Gastrocnemius medialis (tissue), 4 donors: ENCODE measurements around the gene CDH4. TPM values are rescaled to one million over a fixed set of nuclear protein-coding genes. Genes with fewer than 3 reads are reported as not detected.

Experiments used
- ATAC-seq, 2 donors: fragments of 150-250 bp; one replicate each; pipeline ENCODE4 v1.9.1; 2016
- DNase-seq, 2 donors: peaks; one replicate each; pipeline ENCODE4 v3.0.0-alpha.2; 2019
- H3K27ac ChIP-seq, 4 donors: fragments of 200-600 bp; sonication (generic); 1 replicate in 1 of 4; 2 replicates in 3 of 4; pipeline ENCODE4 v1.5.1; 2016 to 2018; ENCODE audit warnings: mild to moderate bottlenecking in 2 of 4, moderate library complexity in 1 of 4
- H3K27me3 ChIP-seq, 3 donors: fragments of 200-600 bp; sonication (generic) in 2 of 3; 1 replicate in 1 of 3; 2 replicates in 2 of 3; pipeline versions ENCODE4 v1.5.1 to v1.6.0; 2016 to 2019; ENCODE audit warnings: mild to moderate bottlenecking in 1 of 3, moderate library complexity in 1 of 3
- H3K36me3 ChIP-seq, 2 donors: fragments of 200-600 bp; sonication (generic) in 1 of 2; one replicate each; pipeline ENCODE4 v1.5.1; 2017 to 2018
- H3K4me1 ChIP-seq, 2 donors: fragments of 200-600 bp; sonication (generic) in 1 of 2; one replicate each; pipeline ENCODE4 v1.5.1; 2016 to 2017; ENCODE audit warnings: mild to moderate bottlenecking in 2 of 2
- H3K4me3 ChIP-seq, 4 donors: fragments of 200-600 bp; sonication (generic) in 3 of 4; 1 replicate in 1 of 4; 2 replicates in 3 of 4; pipeline ENCODE4 v1.5.1; 2016 to 2019; ENCODE audit warnings: mild to moderate bottlenecking in 2 of 4
- H3K9me3 ChIP-seq, 3 donors: fragments of 200-600 bp; sonication (generic) in 2 of 3; 1 replicate in 1 of 3; 2 replicates in 2 of 3; pipeline ENCODE4 v1.5.1; 2016 to 2019
- POLR2A ChIP-seq, 2 donors: fragments of 450-650 bp; IDR thresholded peaks; one replicate each; pipeline ENCODE4 v1.6.1; 2017; ENCODE audit warnings: antibody characterized with exemption in 2 of 2, mild to moderate bottlenecking in 2 of 2, moderate library complexity in 2 of 2
- in situ Hi-C, 4 donors: fragments of 200-750 bp; cut with MboI; loops; one replicate each; pipeline versions ENCODE4 v1.15.0 to v1.8.0; 2017; ENCODE audit warnings: low sequenced_read_pairs in 4 of 4
- intact Hi-C: fragments of 100-400 bp; cut with DNase I; formaldehyde crosslinking; loops from one replicate; pipeline ENCODE4 v1.15.1; 2023; ENCODE audit warnings: low total_unique reads
- total RNA-seq, 4 donors: library from RNA; depleted of rRNA; stranded (reverse); fragments of >200 nt; gene quantifications; one replicate each; pipeline versions ENCODE4 v1.1.0 to v1.2.3, GENCODE V29; 2016
- TF ChIP-seq, protein P1 (sequence below), 5 experiments: fragments of 450-650 bp in 3 of 5; fragments of 200-600 bp in 2 of 5; sonication (generic) in 2 of 5; IDR thresholded peaks in 4 of 5; conservative IDR thresholded peaks in 1 of 5; 1 replicate in 4 of 5; 2 replicates in 1 of 5; pipeline ENCODE4 v1.5.1; 2016 to 2019; ENCODE audit warnings: antibody characterized with exemption in 5 of 5, mild to moderate bottlenecking in 3 of 5, moderate library complexity in 3 of 5

Gene CDH4
- total RNA-seq, 4 donors from 2014 or later, result 0.38 to 1.2 (median 0.86) TPM

DNA sequence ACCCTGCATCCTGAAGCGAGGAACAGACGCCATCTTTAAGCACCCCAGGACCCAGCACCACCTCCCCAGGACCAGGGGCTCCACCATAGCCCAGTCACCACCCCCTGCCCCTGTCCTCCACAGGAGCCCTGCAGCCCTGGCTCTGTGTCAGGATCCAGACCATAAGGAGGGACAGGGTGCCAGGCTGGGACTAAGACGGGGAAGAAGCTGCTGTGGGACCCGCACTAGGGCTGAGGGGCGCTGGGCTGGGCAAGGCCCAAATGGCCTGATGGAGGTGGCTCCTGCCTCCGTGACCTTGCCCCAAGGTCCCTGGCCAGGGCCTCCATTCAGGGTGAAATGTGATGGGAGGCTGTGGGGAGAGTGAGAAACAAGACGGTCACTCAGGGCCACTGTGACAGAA lies 428.0 kb downstream of the CDH4 start:
- intact Hi-C loops, result no loop called here
- no peak for ATAC-seq
- no peaks in the 10 kb centered on the region for H3K36me3 ChIP-seq
- no peak overlapping the region for H3K4me3 ChIP-seq
- TF ChIP-seq POLR2A (IDR thresholded peaks at IDR 0.05), result no peak
- TF ChIP-seq, protein P1, sequence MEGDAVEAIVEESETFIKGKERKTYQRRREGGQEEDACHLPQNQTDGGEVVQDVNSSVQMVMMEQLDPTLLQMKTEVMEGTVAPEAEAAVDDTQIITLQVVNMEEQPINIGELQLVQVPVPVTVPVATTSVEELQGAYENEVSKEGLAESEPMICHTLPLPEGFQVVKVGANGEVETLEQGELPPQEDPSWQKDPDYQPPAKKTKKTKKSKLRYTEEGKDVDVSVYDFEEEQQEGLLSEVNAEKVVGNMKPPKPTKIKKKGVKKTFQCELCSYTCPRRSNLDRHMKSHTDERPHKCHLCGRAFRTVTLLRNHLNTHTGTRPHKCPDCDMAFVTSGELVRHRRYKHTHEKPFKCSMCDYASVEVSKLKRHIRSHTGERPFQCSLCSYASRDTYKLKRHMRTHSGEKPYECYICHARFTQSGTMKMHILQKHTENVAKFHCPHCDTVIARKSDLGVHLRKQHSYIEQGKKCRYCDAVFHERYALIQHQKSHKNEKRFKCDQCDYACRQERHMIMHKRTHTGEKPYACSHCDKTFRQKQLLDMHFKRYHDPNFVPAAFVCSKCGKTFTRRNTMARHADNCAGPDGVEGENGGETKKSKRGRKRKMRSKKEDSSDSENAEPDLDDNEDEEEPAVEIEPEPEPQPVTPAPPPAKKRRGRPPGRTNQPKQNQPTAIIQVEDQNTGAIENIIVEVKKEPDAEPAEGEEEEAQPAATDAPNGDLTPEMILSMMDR (IDR thresholded peaks at IDR 0.05 in 4 of 5, conservative IDR thresholded peaks at IDR 0.05 in 1 of 5), result no peak
- no peak for DNase-seq
- no peaks in the 10 kb centered on the region for H3K4me1 ChIP-seq
- H3K9me3 ChIP-seq, result no peaks in the 10 kb centered on the region
- H3K27me3 ChIP-seq, result no peaks in the 10 kb centered on the region
- in situ Hi-C loops, result no loop called here
- H3K27ac ChIP-seq, result no peak overlapping the region

DNA sequence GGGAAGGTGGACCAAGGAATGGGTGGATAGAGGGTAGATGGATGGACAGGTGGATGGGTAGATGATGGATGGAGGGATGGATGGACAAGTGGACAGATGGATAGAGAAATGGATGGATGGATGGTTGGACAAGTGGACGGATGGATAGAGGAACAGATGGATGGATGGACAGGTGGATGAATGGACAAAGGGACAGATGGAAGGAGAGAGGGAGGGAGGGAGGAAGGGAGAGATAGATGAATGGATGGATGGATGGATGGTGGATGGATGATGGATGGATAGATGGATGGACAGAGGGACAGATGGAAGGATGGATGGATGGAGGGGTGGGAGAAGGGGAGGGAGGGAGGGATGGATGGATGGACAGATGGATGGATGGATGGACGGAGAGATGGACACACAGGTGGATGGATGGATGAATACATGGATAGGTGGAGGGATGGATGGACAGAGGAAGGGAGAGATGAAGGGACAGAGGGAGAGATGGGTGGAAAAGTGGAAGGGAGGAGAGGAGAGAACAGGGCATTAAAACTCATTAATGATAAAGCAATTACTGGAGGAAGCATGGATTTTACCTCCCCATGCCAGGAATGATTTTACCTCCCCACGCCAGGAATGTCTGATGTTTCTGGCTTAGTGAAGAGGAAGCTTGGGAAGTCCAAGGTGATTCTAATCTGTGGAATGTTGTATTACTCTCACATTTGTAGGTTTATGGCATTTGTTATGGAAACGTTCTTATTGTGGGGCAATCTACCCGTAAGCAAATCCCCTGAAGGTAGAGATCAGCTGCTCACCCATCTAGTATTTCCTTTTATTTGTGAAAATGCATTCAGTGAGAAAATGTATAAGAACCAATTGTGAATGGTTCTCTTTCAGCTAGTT lies 430.3 kb downstream of the CDH4 start:
- Histone ChIP-seq H3K27me3 (no peaks in the 10 kb centered on the region), H3K9me3 (no peaks in the 10 kb centered on the region), H3K27ac (no peak overlapping the region), H3K4me1 (no peaks in the 10 kb centered on the region), H3K36me3 (no peaks in the 10 kb centered on the region), H3K4me3 (no peak overlapping the region)
- TF ChIP-seq, protein P1 (IDR thresholded peaks at IDR 0.05 in 4 of 5, conservative IDR thresholded peaks at IDR 0.05 in 1 of 5), result no peak
- no peak for TF ChIP-seq POLR2A (IDR thresholded peaks at IDR 0.05)
- DNase-seq (no peak), ATAC-seq (no peak)
- in situ Hi-C loops (no loop called here), intact Hi-C loops (no loop called here)

DNA sequence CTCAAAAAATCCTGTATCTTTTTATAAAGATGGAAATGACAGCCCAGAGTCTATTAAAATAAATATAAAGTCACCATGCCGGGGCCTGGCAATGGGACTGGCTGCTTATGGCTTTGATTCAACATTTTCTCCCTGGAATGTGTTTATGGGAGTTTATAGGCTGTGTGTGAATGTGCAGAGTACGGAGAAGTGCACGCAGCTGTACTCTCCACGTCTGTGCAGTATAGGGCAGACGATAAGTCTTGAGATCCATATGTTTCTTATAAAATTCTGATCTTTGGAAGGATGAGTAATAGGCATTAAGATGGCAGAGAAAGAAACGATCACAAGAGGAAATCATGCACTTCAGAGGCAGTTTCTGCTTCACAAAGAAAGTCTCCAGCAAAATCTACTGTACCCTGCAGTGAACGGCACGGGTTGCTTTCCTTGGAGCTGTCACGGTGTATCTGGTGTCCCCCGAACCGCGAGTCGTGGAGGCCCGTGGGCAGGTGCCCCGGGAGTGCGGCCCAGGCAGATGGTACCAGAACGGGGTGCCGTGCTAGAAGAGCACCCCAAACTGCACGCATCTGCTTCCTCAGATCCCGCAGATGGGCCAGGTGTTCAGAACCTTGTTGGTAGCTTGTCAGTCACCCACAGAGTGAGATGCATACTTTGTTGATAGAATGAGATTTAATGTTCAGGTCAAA lies 431.1 kb downstream of the CDH4 start:
- no peak for DNase-seq
- intact Hi-C loops, result no loop called here
- Histone ChIP-seq H3K4me1 (no peaks in the 10 kb centered on the region), H3K9me3 (no peaks in the 10 kb centered on the region), H3K27me3 (no peaks in the 10 kb centered on the region), H3K4me3 (no peak overlapping the region), H3K36me3 (no peaks in the 10 kb centered on the region), H3K27ac (no peak overlapping the region)
- ATAC-seq, result no peak
- TF ChIP-seq POLR2A (IDR thresholded peaks at IDR 0.05), result no peak
- TF ChIP-seq, protein P1 (IDR thresholded peaks at IDR 0.05 in 4 of 5, conservative IDR thresholded peaks at IDR 0.05 in 1 of 5), result no peak
- in situ Hi-C loops, result no loop called here

DNA sequence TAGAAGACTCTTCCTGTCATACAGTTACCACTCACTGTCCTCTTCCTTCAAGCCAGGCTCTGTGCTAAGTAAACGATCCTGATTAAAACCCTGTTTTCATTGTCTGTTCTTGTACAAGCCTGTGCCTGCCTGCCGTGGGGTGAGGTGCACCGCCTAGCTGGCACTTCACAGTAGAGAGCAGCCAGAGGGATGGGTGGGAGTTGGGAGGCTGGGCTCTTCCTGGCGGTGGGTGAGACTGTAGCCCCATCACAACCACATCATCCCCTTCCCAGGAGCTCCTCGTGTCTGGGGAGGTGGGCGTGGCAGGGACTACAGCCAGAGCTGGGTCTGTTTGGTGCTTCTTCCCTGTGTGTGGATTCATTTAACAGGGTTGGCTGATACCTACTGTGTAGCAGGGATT lies 431.7 kb downstream of the CDH4 start:
- intact Hi-C loops (no loop called here), in situ Hi-C loops (no loop called here)
- H3K36me3 ChIP-seq, result no peaks in the 10 kb centered on the region
- no peaks in the 10 kb centered on the region for H3K27me3 ChIP-seq
- ATAC-seq, result no peak
- TF ChIP-seq, protein P1 (IDR thresholded peaks at IDR 0.05 in 4 of 5, conservative IDR thresholded peaks at IDR 0.05 in 1 of 5), result no peak
- no peak for TF ChIP-seq POLR2A (IDR thresholded peaks at IDR 0.05)
- H3K4me3 ChIP-seq, result no peak overlapping the region
- no peak for DNase-seq
- no peaks in the 10 kb centered on the region for H3K9me3 ChIP-seq
- H3K27ac ChIP-seq, result no peak overlapping the region
- H3K4me1 ChIP-seq, result no peaks in the 10 kb centered on the region
